Cardiac fibroblast (primary cell): ENCODE results near the gene SLC25A13.

Source experiments
- DNase-seq, 2 donors: peaks; one replicate each; pipeline versions ENCODE4 v3.0.0 to v3.0.0-alpha.2; 2010; ENCODE audit warnings: low read depth in 2 of 2
- H3K4me3 ChIP-seq, 2 donors: replicated peaks in 1 of 2; 1 replicate in 1 of 2; 2 replicates in 1 of 2; pipeline ENCODE4 v1.5.1; 2011; ENCODE audit warnings: low read depth in 2 of 2, low read length in 2 of 2, mild to moderate bottlenecking in 2 of 2, moderate library complexity in 1 of 2
- CTCF ChIP-seq: IDR thresholded peaks from one replicate; pipeline ENCODE4 v1.5.1; 2011; ENCODE audit warnings: low read depth, mild to moderate bottlenecking, low read length, inconsistent platforms

SLC25A13 gene

GRCh38 chr7:96188591-96188991 is 133.3 kb downstream of the SLC25A13 start:
- TF ChIP-seq CTCF, result no peak
- no peak overlapping the region for H3K4me3 ChIP-seq
- no peak for DNase-seq

GRCh38 chr7:96188174-96188581 is 133.7 kb downstream of the SLC25A13 start:
- no peak overlapping the region for H3K4me3 ChIP-seq
- TF ChIP-seq CTCF, result no peak

GRCh38 chr7:96187735-96188134 is 134.2 kb downstream of the SLC25A13 start:
- no peak for TF ChIP-seq CTCF
- H3K4me3 ChIP-seq, result no peak overlapping the region
- DNase-seq, result no peak

More at GRCh38 chr7:96188174-96188581, 133.7 kb downstream of the SLC25A13 start:
- DNase-seq, result no peak

- DNase-seq, result no peak
- no peak for TF ChIP-seq CTCF
- no peak overlapping the region for H3K4me3 ChIP-seq
These were observed 137.1 kb downstream of the SLC25A13 start for GRCh38 chr7:96184783-96185182.

GRCh38 chr7:96183163-96183670 is 138.7 kb downstream of the SLC25A13 start:
- no peak for DNase-seq
- no peak for TF ChIP-seq CTCF
- H3K4me3 ChIP-seq, result no peak overlapping the region

- TF ChIP-seq CTCF, result no peak
- no peak for DNase-seq
- H3K4me3 ChIP-seq, result no peak overlapping the region
These were observed 139.3 kb downstream of the SLC25A13 start for GRCh38 chr7:96182424-96183158.
